Measurements from ENCODE around the gene VPS33A. TPM values are rescaled to one million over a fixed set of nuclear protein-coding genes. Genes with fewer than 3 reads are reported as not detected.

Gene VPS33A
- total and polyA plus RNA-seq, 2 of the 13 experiments (the other 11 are each of a cell fraction or from before 2014, with no cell fraction given) = 11.0 to 43.6 TPM

DNA sequence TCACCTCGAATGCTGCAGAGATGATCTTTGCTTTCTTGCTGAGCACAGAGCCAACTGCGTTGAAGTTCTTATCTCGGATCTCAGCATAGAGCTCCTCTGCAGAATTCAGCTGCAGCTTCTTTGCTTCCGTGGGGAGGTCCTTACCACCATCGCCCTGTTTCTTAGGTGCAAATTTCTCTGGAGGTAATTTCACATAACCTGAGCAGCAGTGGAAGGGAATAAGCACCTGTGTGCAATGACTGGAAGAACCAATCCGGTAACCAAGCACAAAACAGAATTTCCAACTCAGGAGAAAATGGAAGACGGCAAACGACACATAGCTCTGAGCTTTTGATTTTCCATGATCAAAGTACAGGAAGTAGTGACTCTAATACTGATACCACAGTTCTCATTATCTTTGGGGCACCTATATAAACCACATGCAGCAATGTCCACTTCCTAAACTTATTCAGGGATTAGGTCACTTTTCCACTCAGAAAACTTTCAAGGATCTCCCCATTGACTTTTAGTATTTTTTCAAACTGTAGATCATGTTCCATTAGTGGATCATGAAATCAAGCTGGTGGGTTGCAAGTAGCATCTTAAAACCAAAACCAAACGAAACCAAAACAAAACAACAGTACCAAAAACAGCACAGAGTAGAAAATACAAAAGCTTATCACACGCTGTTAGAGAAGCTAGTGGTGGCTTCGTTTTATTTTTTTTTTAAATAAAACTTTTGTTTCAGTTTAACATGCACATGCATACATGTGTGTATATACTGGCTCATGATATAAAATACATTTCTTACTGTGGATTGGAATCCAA, 21.5 kb downstream of the VPS33A start (continued):
- TF ChIP-seq, protein P1, sequence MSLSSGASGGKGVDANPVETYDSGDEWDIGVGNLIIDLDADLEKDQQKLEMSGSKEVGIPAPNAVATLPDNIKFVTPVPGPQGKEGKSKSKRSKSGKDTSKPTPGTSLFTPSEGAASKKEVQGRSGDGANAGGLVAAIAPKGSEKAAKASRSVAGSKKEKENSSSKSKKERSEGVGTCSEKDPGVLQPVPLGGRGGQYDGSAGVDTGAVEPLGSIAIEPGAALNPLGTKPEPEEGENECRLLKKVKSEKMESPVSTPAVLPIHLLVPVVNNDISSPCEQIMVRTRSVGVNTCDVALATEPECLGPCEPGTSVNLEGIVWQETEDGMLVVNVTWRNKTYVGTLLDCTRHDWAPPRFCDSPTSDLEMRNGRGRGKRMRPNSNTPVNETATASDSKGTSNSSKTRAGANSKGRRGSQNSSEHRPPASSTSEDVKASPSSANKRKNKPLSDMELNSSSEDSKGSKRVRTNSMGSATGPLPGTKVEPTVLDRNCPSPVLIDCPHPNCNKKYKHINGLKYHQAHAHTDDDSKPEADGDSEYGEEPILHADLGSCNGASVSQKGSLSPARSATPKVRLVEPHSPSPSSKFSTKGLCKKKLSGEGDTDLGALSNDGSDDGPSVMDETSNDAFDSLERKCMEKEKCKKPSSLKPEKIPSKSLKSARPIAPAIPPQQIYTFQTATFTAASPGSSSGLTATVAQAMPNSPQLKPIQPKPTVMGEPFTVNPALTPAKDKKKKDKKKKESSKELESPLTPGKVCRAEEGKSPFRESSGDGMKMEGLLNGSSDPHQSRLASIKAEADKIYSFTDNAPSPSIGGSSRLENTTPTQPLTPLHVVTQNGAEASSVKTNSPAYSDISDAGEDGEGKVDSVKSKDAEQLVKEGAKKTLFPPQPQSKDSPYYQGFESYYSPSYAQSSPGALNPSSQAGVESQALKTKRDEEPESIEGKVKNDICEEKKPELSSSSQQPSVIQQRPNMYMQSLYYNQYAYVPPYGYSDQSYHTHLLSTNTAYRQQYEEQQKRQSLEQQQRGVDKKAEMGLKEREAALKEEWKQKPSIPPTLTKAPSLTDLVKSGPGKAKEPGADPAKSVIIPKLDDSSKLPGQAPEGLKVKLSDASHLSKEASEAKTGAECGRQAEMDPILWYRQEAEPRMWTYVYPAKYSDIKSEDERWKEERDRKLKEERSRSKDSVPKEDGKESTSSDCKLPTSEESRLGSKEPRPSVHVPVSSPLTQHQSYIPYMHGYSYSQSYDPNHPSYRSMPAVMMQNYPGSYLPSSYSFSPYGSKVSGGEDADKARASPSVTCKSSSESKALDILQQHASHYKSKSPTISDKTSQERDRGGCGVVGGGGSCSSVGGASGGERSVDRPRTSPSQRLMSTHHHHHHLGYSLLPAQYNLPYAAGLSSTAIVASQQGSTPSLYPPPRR (CRISPR knock-in tag; IDR thresholded peaks at IDR 0.05; ENCODE audit: borderline replicate concordance) = no peak
- no peak for TF ChIP-seq MBD4 (IDR thresholded peaks at IDR 0.05; ENCODE audit: borderline replicate concordance, low read length)
- TF ChIP-seq, protein P2, sequence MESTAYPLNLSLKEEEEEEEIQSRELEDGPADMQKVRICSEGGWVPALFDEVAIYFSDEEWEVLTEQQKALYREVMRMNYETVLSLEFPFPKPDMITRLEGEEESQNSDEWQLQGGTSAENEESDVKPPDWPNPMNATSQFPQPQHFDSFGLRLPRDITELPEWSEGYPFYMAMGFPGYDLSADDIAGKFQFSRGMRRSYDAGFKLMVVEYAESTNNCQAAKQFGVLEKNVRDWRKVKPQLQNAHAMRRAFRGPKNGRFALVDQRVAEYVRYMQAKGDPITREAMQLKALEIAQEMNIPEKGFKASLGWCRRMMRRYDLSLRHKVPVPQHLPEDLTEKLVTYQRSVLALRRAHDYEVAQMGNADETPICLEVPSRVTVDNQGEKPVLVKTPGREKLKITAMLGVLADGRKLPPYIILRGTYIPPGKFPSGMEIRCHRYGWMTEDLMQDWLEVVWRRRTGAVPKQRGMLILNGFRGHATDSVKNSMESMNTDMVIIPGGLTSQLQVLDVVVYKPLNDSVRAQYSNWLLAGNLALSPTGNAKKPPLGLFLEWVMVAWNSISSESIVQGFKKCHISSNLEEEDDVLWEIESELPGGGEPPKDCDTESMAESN (CRISPR knock-in tag; conservative IDR thresholded peaks at IDR 0.05) = no peak
- TF ChIP-seq PHF20 (CRISPR knock-in tag; IDR thresholded peaks at IDR 0.05) = no peak

DNA sequence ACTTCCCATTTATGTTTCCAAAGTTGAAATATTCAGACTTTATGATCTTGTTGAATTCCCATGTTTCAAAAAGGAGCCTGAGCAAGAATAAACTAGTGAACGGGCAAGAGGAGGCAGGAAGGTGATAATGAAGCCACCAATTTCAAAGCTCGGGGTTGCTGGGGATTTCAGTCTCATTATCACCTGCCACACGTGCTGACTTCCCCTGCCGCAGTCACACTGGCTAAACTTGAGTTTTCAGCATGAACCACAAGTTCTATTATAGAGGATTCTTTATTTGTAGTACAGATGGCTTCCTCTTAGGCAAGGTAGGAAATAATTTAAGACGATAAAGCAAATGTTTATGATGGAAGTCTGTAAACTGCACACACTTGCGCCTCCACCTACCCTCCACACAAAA, 22.3 kb downstream of the VPS33A start:
- Histone ChIP-seq H3K79me2 (ENCODE audit: insufficient read depth, low read length) (no peaks in the 10 kb centered on the region), H3K9ac (ENCODE audit: insufficient read depth, low read depth, low read length) (no peak overlapping the region), H3K36me3 (replicated peaks in 1 of 2; ENCODE audit: control insufficient read depth in 1 of 2, insufficient read depth in 2 of 2, low read length in 2 of 2) (peaks cover 0 to 27% of the 10 kb centered on the region in 2 experiments; a peak in 2 of 5 replicates), H3K4me1 (ENCODE audit: insufficient read depth, low read length) (no peaks in the 10 kb centered on the region), H3K27ac (ENCODE audit: extremely low read length, insufficient read depth, low read length) (no peak overlapping the region), H4K20me1 (ENCODE audit: insufficient read depth, low read length) (no peaks in the 10 kb centered on the region), H3K4me2 (ENCODE audit: low read depth, low read length) (no peak overlapping the region), H3K9me3 (ENCODE audit: low read length) (no peaks in the 10 kb centered on the region), H3K27me3 (ENCODE audit: control insufficient read depth in 1 of 2, insufficient read depth in 2 of 2, low read length in 2 of 2) (no peaks in the 10 kb centered on the region), H3K4me3 (replicated peaks in 1 of 3; ENCODE audit: insufficient read depth in 1 of 3, low read depth in 2 of 3, low read length in 3 of 3) (no peak overlapping the region), H2AFZ (ENCODE audit: low read length) (no peak overlapping the region)
- intact Hi-C loops (cut with micrococcal nuclease; ENCODE audit: unreplicated experiment) = no loop called here
- ATAC-seq (no peak), FAIRE-seq (no peak), DNase-seq (ENCODE audit: low spot score) (no peak)
- ChIA-PET POLR2A (no interaction called here), CTCF (ENCODE audit: low intra/inter-chr PET ratio, low total read pairs) (no interaction called here)
- WGBS (ENCODE audit: low lambda C conversion rate) = 96% methylated on average over 6 of the region's 6 CpGs
- in situ Hi-C loops (cut with HindIII; ENCODE audit: extremely low pct_ligation_motif_present, low pct_unique_long_range_greater_than_20kb) = no loop called here
- BruUV-seq (replicated peaks) = no TSS peak
- TF ChIP-seq ZNF7 (CRISPR knock-in tag; IDR thresholded peaks at IDR 0.05) (no peak), ZNF629 (CRISPR knock-in tag; conservative IDR thresholded peaks at IDR 0.05) (no peak), ATF1 (CRISPR knock-in tag; IDR thresholded peaks at IDR 0.05) (no peak)
- TF ChIP-seq, protein P3, sequence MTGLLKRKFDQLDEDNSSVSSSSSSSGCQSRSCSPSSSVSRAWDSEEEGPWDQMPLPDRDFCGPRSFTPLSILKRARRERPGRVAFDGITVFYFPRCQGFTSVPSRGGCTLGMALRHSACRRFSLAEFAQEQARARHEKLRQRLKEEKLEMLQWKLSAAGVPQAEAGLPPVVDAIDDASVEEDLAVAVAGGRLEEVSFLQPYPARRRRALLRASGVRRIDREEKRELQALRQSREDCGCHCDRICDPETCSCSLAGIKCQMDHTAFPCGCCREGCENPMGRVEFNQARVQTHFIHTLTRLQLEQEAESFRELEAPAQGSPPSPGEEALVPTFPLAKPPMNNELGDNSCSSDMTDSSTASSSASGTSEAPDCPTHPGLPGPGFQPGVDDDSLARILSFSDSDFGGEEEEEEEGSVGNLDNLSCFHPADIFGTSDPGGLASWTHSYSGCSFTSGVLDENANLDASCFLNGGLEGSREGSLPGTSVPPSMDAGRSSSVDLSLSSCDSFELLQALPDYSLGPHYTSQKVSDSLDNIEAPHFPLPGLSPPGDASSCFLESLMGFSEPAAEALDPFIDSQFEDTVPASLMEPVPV (CRISPR knock-in tag; IDR thresholded peaks at IDR 0.05) = no peak
- TF ChIP-seq, protein P4, sequence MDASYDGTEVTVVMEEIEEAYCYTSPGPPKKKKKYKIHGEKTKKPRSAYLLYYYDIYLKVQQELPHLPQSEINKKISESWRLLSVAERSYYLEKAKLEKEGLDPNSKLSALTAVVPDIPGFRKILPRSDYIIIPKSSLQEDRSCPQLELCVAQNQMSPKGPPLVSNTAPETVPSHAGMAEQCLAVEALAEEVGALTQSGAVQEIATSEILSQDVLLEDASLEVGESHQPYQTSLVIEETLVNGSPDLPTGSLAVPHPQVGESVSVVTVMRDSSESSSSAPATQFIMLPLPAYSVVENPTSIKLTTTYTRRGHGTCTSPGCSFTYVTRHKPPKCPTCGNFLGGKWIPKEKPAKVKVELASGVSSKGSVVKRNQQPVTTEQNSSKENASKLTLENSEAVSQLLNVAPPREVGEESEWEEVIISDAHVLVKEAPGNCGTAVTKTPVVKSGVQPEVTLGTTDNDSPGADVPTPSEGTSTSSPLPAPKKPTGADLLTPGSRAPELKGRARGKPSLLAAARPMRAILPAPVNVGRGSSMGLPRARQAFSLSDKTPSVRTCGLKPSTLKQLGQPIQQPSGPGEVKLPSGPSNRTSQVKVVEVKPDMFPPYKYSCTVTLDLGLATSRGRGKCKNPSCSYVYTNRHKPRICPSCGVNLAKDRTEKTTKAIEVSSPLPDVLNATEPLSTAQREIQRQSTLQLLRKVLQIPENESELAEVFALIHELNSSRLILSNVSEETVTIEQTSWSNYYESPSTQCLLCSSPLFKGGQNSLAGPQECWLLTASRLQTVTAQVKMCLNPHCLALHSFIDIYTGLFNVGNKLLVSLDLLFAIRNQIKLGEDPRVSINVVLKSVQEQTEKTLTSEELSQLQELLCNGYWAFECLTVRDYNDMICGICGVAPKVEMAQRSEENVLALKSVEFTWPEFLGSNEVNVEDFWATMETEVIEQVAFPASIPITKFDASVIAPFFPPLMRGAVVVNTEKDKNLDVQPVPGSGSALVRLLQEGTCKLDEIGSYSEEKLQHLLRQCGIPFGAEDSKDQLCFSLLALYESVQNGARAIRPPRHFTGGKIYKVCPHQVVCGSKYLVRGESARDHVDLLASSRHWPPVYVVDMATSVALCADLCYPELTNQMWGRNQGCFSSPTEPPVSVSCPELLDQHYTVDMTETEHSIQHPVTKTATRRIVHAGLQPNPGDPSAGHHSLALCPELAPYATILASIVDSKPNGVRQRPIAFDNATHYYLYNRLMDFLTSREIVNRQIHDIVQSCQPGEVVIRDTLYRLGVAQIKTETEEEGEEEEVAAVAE (CRISPR knock-in tag; IDR thresholded peaks at IDR 0.05; ENCODE audit: borderline replicate concordance) = no peak

Measured in HepG2 (cell line).